ENCODE results near the gene SLC29A3. TPM values are rescaled to one million over a fixed set of nuclear protein-coding genes. Genes with fewer than 3 reads are reported as not detected.

The SLC29A3 gene
- total RNA-seq, 2 donors from 2014 or later, result 4.1 to 6.7 TPM

DNA sequence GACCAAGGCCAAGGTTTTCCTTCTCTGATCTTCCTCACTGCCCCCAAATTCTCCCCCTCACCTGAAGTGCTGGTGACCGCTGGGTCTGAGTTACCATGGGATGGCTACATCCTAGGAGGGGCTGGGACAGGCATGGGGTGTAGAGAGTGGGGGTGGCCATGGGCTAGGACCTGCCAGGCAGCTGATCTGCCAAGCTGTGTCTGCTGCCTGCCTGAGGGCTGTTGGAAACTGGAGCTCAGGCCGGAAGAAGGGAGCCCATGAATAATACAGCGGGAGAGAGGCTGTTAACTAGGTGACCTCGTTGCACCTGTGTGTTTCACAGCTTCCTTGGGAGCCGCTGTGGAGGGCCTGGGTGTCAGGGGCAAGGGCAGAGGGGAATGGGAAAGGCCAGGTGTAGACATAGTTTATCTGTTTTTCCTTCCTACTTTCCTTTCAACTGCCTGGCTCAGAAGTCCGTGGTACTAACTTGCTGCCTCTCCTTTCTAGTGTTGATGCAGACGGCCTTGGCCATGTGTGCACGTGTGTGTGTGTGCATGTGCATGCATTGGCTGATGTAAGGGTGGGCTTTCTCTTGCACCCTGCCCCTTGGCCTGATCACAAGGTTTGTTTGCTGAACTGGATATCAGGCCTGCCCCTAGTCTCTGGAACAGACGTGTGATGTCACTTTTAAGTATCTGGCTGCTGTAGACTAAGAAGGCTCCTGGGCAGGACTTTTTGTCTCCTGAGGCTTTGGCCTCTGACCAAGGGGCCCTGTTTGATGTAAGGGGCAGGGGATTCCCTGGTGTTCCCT, 89.6 kb downstream of the SLC29A3 start:
- intact Hi-C loops (cut with DNase I, micrococcal nuclease), result no loop called here
- ATAC-seq, result no peak
- DNase-seq, result no peak

DNA sequence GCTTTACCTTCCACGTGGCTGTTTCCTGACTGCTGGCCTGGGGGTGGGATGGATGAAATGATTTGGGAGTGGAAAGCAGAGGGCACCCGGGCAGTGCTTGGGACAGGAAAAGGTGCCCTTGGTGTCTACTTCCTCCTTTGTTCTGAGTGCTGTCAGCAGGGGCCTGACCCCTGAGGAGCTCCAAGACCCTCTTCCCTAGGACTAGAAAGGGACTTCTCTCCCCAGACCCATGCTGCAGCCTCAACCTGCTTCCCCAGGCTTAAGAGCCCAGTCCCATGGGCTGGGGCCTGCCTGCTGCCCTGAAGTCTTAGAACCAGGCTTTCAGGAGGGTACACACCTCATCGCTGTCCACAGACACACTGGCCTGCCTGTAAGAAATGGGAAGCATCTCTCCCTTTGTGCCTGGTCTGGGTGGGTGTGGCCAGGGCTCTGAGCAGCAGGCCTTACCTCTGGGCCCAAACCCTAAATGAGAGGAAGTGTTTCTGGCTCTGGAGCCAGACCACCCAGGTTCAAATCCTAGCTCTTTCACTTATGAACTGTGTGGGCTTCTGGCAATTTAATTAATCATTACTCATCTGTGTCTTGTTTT, 90.6 kb downstream of the SLC29A3 start:
- intact Hi-C loops (cut with DNase I, micrococcal nuclease), result no loop called here
- DNase-seq (no peak), ATAC-seq (no peak)

Other genes starting within 250 kb of the SLC29A3 start
- 10 to 100 TPM; 19.4 to 32.4 TPM for gene UNC5B, start 106.7 kb upstream of the SLC29A3 start, total RNA-seq
- gene CDH23, start 77.7 kb downstream of the SLC29A3 start, total RNA-seq, result 1 to 10 TPM; 2.2 to 2.5 TPM

All from left colon (tissue), 2 donors.